Kidney epithelial cell (primary cell): Measurements from ENCODE around the gene HTRA3. TPM values are rescaled to one million over a fixed set of nuclear protein-coding genes. Genes with fewer than 3 reads are reported as not detected.
A peak's percentile ranks its signal among the peaks of the same experiment; 100 is the strongest.

ENCODE experiments used
- DNase-seq: peaks from one replicate; pipeline ENCODE4 v3.0.0-alpha.2; 2010; ENCODE audit warnings: low read depth
- H3K27me3 ChIP-seq: 2 replicates; pipeline ENCODE4 v1.6.0; 2011; ENCODE audit warnings: low read length; ENCODE audit not compliant: control insufficient read depth, insufficient read depth
- H3K36me3 ChIP-seq: 2 replicates; pipeline ENCODE4 v1.5.1; 2011; ENCODE audit warnings: low read length; ENCODE audit not compliant: control insufficient read depth, insufficient read depth
- H3K4me3 ChIP-seq: 2 replicates; pipeline ENCODE4 v1.5.1; 2011; ENCODE audit warnings: low read depth, mild to moderate bottlenecking, control low read depth, low read length
- CTCF ChIP-seq: IDR thresholded peaks from 2 replicates; pipeline ENCODE4 v1.5.1; 2011; ENCODE audit warnings: mild to moderate bottlenecking, moderate library complexity, low read length, control low read depth, inconsistent platforms; ENCODE audit not compliant: insufficient read depth, poor library complexity, severe bottlenecking
- total RNA-seq: library from RNA; depleted of rRNA; stranded (reverse); fragments of >200 nt; gene quantifications from 2 replicates; pipeline ENCODE4 v1.2.3, GENCODE V29; 2015

Gene HTRA3
- total RNA-seq, 1 donor from 2014 or later = 4.7 TPM

DNA sequence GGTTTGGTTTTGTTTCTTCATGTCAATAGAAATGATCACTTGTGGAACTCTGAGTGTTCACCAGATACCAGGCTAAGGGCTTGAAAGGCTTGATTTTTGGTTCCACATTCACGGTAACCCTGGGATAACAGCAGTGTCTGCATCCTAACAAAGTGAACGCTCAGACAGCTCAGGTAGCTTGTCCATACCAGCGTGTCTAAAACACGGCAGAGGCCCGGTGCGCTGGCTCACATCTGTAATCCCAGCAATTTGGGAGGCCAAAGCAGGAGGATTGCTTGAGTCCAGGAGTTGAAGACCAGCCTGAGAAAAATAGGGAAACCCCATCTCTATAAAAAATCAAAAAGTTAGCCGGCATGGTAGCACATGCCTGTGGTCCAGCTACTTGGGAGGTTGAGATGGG, 49.0 kb downstream of the HTRA3 start:
- Histone ChIP-seq H3K36me3 (no peaks in the 10 kb centered on the region), H3K27me3 (no peaks in the 10 kb centered on the region), H3K4me3 (no peak overlapping the region)
- no peak for TF ChIP-seq CTCF
- DNase-seq = no peak

GRCh38 chr4:8319061-8319460, 49.5 kb downstream of the HTRA3 start:
- TF ChIP-seq CTCF = no peak
- DNase-seq = no peak
- no peaks in the 10 kb centered on the region for H3K36me3 ChIP-seq

GRCh38 chr4:8319731-8320385, 50.3 kb downstream of the HTRA3 start:
- no peak overlapping the region for H3K4me3 ChIP-seq
- no peaks in the 10 kb centered on the region for H3K36me3 ChIP-seq
- DNase-seq = no peak
- no peak for TF ChIP-seq CTCF
- H3K27me3 ChIP-seq = no peaks in the 10 kb centered on the region

More at GRCh38 chr4:8319061-8319460, 49.5 kb downstream of the HTRA3 start:
- no peaks in the 10 kb centered on the region for H3K27me3 ChIP-seq
- no peak overlapping the region for H3K4me3 ChIP-seq

DNA sequence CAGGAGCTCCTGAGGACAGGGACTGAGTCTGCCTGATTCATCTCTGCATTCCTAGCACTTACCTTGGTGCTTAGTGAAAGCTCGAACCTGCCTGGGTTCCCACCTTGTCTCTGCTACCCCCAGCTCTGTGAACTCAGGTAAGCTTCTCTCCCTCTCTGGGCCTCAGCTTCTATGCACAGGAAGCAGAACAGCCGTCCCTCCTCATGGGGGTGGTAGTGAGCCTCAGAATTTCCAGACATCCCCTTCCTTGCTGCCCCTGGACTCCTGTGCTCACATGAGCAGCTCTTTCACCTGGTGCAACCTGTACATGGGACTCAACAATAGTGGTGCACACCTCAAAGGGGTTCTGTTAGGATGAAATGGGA, 50.8 kb downstream of the HTRA3 start:
- no peaks in the 10 kb centered on the region for H3K27me3 ChIP-seq
- H3K4me3 ChIP-seq = no peak overlapping the region
- DNase-seq = no peak
- peak; percentile 6 for TF ChIP-seq CTCF
- H3K36me3 ChIP-seq = no peaks in the 10 kb centered on the region

DNA sequence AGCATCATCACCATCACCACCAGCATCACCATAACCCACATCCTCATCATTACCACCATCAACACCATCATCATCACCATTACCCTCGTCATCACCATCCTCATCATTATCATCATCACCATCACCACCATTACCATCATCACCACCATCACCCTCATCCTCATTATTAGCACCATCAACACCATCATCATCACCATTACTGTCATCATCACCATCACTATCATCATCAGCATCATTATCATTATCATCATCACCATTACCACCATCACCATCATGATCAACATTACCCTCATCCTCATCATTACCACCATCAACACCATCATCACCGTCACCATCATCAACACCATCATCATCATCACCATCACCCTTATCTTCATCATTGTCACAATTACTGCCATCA, 51.7 kb downstream of the HTRA3 start:
- H3K36me3 ChIP-seq = no peaks in the 10 kb centered on the region
- H3K27me3 ChIP-seq = no peaks in the 10 kb centered on the region
- DNase-seq = no peak
- no peak for TF ChIP-seq CTCF
- H3K4me3 ChIP-seq = no peak overlapping the region

DNA sequence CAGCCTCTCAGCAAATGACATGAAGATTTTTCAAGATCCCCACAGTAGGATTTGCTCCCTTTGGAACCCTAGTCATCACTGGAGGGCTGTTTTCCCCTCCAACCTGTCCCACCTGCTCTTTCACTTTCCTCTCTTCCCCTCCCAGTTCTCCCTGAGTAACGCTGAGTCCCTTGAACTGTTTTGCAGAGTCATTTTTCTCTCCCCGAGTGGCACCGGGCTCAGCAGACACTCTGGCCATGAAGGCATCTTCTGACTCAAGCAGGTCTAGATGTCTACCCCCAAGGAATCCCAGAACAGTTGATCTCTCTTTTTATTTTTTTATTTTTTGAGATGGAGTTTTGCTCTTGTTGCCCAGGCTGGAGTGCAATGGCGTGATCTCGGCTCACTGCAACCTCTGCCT, 52.2 kb downstream of the HTRA3 start:
- no peaks in the 10 kb centered on the region for H3K27me3 ChIP-seq
- H3K4me3 ChIP-seq = no peak overlapping the region
- TF ChIP-seq CTCF = no peak
- DNase-seq = no peak
- H3K36me3 ChIP-seq = no peaks in the 10 kb centered on the region
